Measurements from ENCODE around the gene FGFR2. TPM values are rescaled to one million over a fixed set of nuclear protein-coding genes. Genes with fewer than 3 reads are reported as not detected.

The FGFR2 gene
- total and polyA plus RNA-seq, 11 donors = 0.13 to 4.1 (median 0.35) TPM; not detected in 1

DNA sequence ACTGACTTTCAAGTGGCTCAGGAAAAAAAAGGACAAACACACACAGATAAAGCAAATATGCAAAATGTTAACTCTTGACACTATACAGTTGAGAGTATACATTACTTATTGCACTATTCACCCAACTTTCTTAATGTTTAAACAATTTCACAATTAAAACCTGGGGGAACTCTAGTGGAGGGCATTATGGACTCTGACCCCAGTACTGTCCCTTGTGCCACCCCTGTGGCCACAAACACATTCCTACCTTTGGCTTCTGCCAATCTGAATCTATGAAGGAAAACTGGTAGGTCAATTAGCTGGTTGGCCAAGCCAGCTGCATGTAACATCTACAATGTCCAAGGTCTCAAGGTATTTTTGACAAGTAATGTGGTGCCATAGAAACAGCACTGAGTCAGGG lies 7.5 kb upstream of the FGFR2 start:
- no peaks in the 10 kb centered on the region for H3K9me3 ChIP-seq
- TF ChIP-seq, protein P1, sequence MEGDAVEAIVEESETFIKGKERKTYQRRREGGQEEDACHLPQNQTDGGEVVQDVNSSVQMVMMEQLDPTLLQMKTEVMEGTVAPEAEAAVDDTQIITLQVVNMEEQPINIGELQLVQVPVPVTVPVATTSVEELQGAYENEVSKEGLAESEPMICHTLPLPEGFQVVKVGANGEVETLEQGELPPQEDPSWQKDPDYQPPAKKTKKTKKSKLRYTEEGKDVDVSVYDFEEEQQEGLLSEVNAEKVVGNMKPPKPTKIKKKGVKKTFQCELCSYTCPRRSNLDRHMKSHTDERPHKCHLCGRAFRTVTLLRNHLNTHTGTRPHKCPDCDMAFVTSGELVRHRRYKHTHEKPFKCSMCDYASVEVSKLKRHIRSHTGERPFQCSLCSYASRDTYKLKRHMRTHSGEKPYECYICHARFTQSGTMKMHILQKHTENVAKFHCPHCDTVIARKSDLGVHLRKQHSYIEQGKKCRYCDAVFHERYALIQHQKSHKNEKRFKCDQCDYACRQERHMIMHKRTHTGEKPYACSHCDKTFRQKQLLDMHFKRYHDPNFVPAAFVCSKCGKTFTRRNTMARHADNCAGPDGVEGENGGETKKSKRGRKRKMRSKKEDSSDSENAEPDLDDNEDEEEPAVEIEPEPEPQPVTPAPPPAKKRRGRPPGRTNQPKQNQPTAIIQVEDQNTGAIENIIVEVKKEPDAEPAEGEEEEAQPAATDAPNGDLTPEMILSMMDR (IDR thresholded peaks at IDR 0.05) = no peak
- no peak for TF ChIP-seq POLR2A (IDR thresholded peaks at IDR 0.05)
- no peak overlapping the region for H3K4me3 ChIP-seq
- DNase-seq = no peak
- no peak overlapping the region for H3K27ac ChIP-seq
- H3K27me3 ChIP-seq = peaks cover 0 to 78% (median 20%) of the 10 kb centered on the region in 9 donors
- no peak for ATAC-seq
- intact Hi-C loops (cut with DNase I) = loop anchor here in 7 of 10 donors (5.0 kb wide), 2 partner anchors 653 to 658 kb away; no protein-coding TSS in a partner anchor
- no peaks in the 10 kb centered on the region for H3K36me3 ChIP-seq
- peaks cover 0 to 7% (median 0%) of the 10 kb centered on the region in 12 donors for H3K4me1 ChIP-seq

DNA sequence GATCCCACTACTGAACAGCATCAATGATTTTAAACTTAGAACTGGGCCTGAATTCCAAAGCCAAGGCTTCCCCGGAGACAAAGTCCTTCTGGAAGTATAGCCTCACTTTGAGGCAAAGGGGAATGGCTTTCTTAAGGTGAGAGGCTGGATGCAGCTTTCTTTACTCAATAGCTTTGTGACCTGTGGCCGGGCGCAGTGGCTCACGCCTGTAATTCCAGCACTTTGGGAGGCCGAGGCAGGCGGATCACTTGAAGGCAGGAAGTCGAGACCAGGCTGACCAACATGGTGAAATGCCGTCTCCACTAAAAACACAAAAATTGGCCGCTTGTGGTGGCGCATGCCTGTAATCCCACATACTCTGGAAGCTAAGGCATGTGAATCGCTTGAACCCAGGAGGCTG lies 3.2 kb upstream of the FGFR2 start:
- Histone ChIP-seq H3K36me3 (no peaks in the 10 kb centered on the region), H3K4me1 (peaks cover 0 to 19% (median 5%) of the 10 kb centered on the region in 12 donors), H3K27ac (no peak overlapping the region), H3K27me3 (peaks cover 5 to 70% (median 23%) of the 10 kb centered on the region in 9 donors), H3K4me3 (no peak overlapping the region), H3K9me3 (no peaks in the 10 kb centered on the region)
- ATAC-seq (no peak), DNase-seq (no peak)
- no peak for TF ChIP-seq POLR2A (IDR thresholded peaks at IDR 0.05)
- TF ChIP-seq, protein P1 (IDR thresholded peaks at IDR 0.05) = no peak
- intact Hi-C loops (cut with DNase I) = no loop called here
- 86 to 97% (median 88%) methylated on average over 8 to 11 of the region's 11 CpGs for WGBS, 4 donors

DNA sequence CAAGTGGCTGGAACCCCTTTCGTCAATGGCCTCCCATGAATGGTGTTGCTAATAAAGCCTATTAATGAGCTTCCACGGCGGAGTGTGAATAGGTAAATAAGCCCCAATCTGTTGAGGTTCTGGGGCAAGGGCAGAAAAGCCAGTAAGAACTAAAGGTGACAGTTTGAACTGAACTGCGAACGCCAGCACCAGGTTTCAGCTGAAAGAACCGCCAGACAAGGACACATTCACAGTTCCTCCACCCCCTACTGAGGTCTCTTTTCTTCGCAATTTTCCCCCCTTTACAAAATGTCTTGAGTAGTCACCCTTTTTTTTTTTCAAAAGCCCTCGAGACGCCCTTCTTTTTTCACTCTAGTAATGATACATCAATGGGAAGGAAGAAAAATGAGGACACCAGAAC lies 2.4 kb upstream of the FGFR2 start:
- no peaks in the 10 kb centered on the region for H3K9me3 ChIP-seq
- peaks cover 0 to 19% (median 5%) of the 10 kb centered on the region in 12 donors for H3K4me1 ChIP-seq
- TF ChIP-seq POLR2A (IDR thresholded peaks at IDR 0.05) = no peak
- TF ChIP-seq, protein P1 (IDR thresholded peaks at IDR 0.05) = no peak
- peaks cover 7 to 70% (median 29%) of the 10 kb centered on the region in 9 donors for H3K27me3 ChIP-seq
- WGBS, 4 donors = 56 to 70% (median 57%) methylated on average over 9 of the region's 9 CpGs
- no peak for DNase-seq
- no peak for ATAC-seq
- intact Hi-C loops (cut with DNase I) = no loop called here
- no peak overlapping the region for H3K27ac ChIP-seq
- H3K36me3 ChIP-seq = no peaks in the 10 kb centered on the region
- H3K4me3 ChIP-seq = no peak overlapping the region

DNA sequence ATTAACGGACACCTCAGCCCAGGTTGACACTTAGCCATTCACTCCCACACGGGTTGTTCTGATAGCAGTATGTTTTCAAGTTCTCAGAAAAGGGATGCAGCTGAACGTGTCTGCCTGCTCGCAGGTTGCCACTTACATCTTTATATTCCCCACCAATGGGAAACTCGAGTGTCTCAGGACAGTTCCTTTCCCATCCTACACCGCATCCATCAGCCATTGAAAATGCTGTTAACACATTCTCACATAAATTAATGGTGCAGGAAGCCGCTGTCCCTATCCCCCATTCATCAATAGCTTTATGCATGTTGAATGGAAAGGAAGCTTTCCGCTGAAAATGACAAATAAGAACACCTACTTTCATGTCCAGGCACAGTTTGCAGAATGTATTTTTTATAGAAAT lies 1.7 kb upstream of the FGFR2 start:
- 46 to 53% (median 51%) methylated on average over 8 of the region's 8 CpGs for WGBS, 4 donors
- Histone ChIP-seq H3K27ac (no peak overlapping the region), H3K9me3 (no peaks in the 10 kb centered on the region), H3K4me3 (no peak overlapping the region), H3K36me3 (no peaks in the 10 kb centered on the region), H3K27me3 (peaks cover 8 to 68% (median 29%) of the 10 kb centered on the region in 9 donors), H3K4me1 (peaks cover 0 to 19% (median 5%) of the 10 kb centered on the region in 12 donors)
- ATAC-seq (no peak), DNase-seq (no peak)
- intact Hi-C loops (cut with DNase I) = no loop called here
- no peak for TF ChIP-seq POLR2A (IDR thresholded peaks at IDR 0.05)
- TF ChIP-seq, protein P1 (IDR thresholded peaks at IDR 0.05) = no peak

Measured in heart left ventricle (tissue), 16 donors.